ENCODE measurements around the gene IMMT. TPM values are rescaled to one million over a fixed set of nuclear protein-coding genes. Genes with fewer than 3 reads are reported as not detected.

IMMT gene
- total and polyA plus RNA-seq, 5 donors from 2014 or later: 58.4 to 71.3 (median 62.3) TPM

GRCh38 chr2:86195808-86196387 lies 636 bp upstream of the IMMT start:
- Histone ChIP-seq H3K4me1 (ENCODE audit: control insufficient read depth, insufficient read depth, low read length, poor library complexity, severe bottlenecking) (peaks cover 49% of the 10 kb centered on the region), H3K9me3 (ENCODE audit: control insufficient read depth in 2 of 2, low read length in 2 of 2) (no peaks in the 10 kb centered on the region), H3K27me3 (ENCODE audit: control insufficient read depth, insufficient read depth, low read length) (no peaks in the 10 kb centered on the region), H3K4me3 (ENCODE audit: low read depth, low read length) (peak overlapping the region; percentile 98), H3K27ac (ENCODE audit: insufficient read depth, low read length, poor library complexity, severe bottlenecking) (peak overlapping the region; percentile 97), H3K36me3 (ENCODE audit: control insufficient read depth, insufficient read depth, low read length) (no peaks in the 10 kb centered on the region)
- Mint-ChIP-seq H3K36me3 (peaks cover 1% of the 10 kb centered on the region), H3K27me3 (peaks cover 5% of the 10 kb centered on the region), H3K4me1 (peaks cover 28 to 71% (median 46%) of the 10 kb centered on the region in 4 donors), H3K4me3 (peak overlapping the region; percentile 89 to 97 (median 92)), H3K27ac (peak overlapping the region; percentile 90 to 97 (median 93)), H3K9me3 (no peaks in the 10 kb centered on the region)
- ATAC-seq (ENCODE audit: low read depth in 2 of 2): no peak
- no peak for DNase-seq

- DNase-seq (no peak), ATAC-seq (ENCODE audit: low read depth in 2 of 2) (no peak)
- Histone ChIP-seq H3K36me3 (ENCODE audit: control insufficient read depth, insufficient read depth, low read length) (peaks cover 3% of the 10 kb centered on the region), H3K9me3 (ENCODE audit: control insufficient read depth in 2 of 2, low read length in 2 of 2) (no peaks in the 10 kb centered on the region), H3K27ac (ENCODE audit: insufficient read depth, low read length, poor library complexity, severe bottlenecking) (peak overlapping the region; percentile 97), H3K27me3 (ENCODE audit: control insufficient read depth, insufficient read depth, low read length) (no peaks in the 10 kb centered on the region), H3K4me3 (ENCODE audit: low read depth, low read length) (peak overlapping the region; percentile 81), H3K4me1 (ENCODE audit: control insufficient read depth, insufficient read depth, low read length, poor library complexity, severe bottlenecking) (peaks cover 48% of the 10 kb centered on the region)
- H3K27me3 Mint-ChIP-seq: peaks cover 5% of the 10 kb centered on the region
- no peaks in the 10 kb centered on the region for H3K9me3 Mint-ChIP-seq
- peak overlapping the region; percentile 90 to 97 (median 93) for H3K27ac Mint-ChIP-seq
- H3K4me1 Mint-ChIP-seq: peaks cover 34 to 72% (median 48%) of the 10 kb centered on the region in 4 donors
- peak overlapping the region; percentile 89 to 97 (median 92) for H3K4me3 Mint-ChIP-seq
- H3K36me3 Mint-ChIP-seq: peaks cover 13% of the 10 kb centered on the region
Observed at GRCh38 chr2:86194751-86195054, 559 bp downstream of the IMMT start.

GRCh38 chr2:86193901-86194567 lies 1.2 kb downstream of the IMMT start:
- H3K27me3 ChIP-seq (ENCODE audit: control insufficient read depth, insufficient read depth, low read length): no peaks in the 10 kb centered on the region
- peak overlapping the region; percentile 89 to 97 (median 92) for H3K4me3 Mint-ChIP-seq
- H3K27ac Mint-ChIP-seq: peak overlapping the region; percentile 34 to 90 (median 69)
- no peaks in the 10 kb centered on the region for H3K9me3 Mint-ChIP-seq
- no peaks in the 10 kb centered on the region for H3K9me3 ChIP-seq (ENCODE audit: control insufficient read depth in 2 of 2, low read length in 2 of 2)
- H3K4me3 ChIP-seq (ENCODE audit: low read depth, low read length): peak overlapping the region; percentile 81
- H3K27ac ChIP-seq (ENCODE audit: insufficient read depth, low read length, poor library complexity, severe bottlenecking): peak overlapping the region; percentile 97
- ATAC-seq (ENCODE audit: low read depth in 2 of 2): no peak
- DNase-seq: no peak
- peaks cover 5% of the 10 kb centered on the region for H3K27me3 Mint-ChIP-seq
- H3K4me1 ChIP-seq (ENCODE audit: control insufficient read depth, insufficient read depth, low read length, poor library complexity, severe bottlenecking): peaks cover 46% of the 10 kb centered on the region
- H3K36me3 Mint-ChIP-seq: peaks cover 17% of the 10 kb centered on the region
- peaks cover 3% of the 10 kb centered on the region for H3K36me3 ChIP-seq (ENCODE audit: control insufficient read depth, insufficient read depth, low read length)
- peaks cover 32 to 72% (median 47%) of the 10 kb centered on the region in 4 donors for H3K4me1 Mint-ChIP-seq

GRCh38 chr2:86189782-86190416 lies 5.4 kb downstream of the IMMT start:
- DNase-seq (no peak), ATAC-seq (ENCODE audit: low read depth in 2 of 2) (no peak)
- Histone ChIP-seq H3K36me3 (ENCODE audit: control insufficient read depth, insufficient read depth, low read length) (peaks cover 6% of the 10 kb centered on the region), H3K4me3 (ENCODE audit: low read depth, low read length) (no peak overlapping the region), H3K27ac (ENCODE audit: insufficient read depth, low read length, poor library complexity, severe bottlenecking) (no peak overlapping the region), H3K4me1 (ENCODE audit: control insufficient read depth, insufficient read depth, low read length, poor library complexity, severe bottlenecking) (peaks cover 65% of the 10 kb centered on the region), H3K9me3 (ENCODE audit: control insufficient read depth in 2 of 2, low read length in 2 of 2) (no peaks in the 10 kb centered on the region), H3K27me3 (ENCODE audit: control insufficient read depth, insufficient read depth, low read length) (no peaks in the 10 kb centered on the region)
- Mint-ChIP-seq H3K27me3 (no peaks in the 10 kb centered on the region), H3K4me1 (peaks cover 51 to 90% (median 60%) of the 10 kb centered on the region in 4 donors), H3K9me3 (no peaks in the 10 kb centered on the region), H3K27ac (peak overlapping the region in 2 of 3 donors; percentile 3 to 42), H3K36me3 (peaks cover 17% of the 10 kb centered on the region), H3K4me3 (peak overlapping the region in 3 of 4 donors; percentile 23 to 74 (median 36))

- Histone ChIP-seq H3K36me3 (ENCODE audit: control insufficient read depth, insufficient read depth, low read length) (peaks cover 6% of the 10 kb centered on the region), H3K4me3 (ENCODE audit: low read depth, low read length) (peak overlapping the region; percentile 76), H3K27me3 (ENCODE audit: control insufficient read depth, insufficient read depth, low read length) (no peaks in the 10 kb centered on the region), H3K4me1 (ENCODE audit: control insufficient read depth, insufficient read depth, low read length, poor library complexity, severe bottlenecking) (peaks cover 52% of the 10 kb centered on the region), H3K27ac (ENCODE audit: insufficient read depth, low read length, poor library complexity, severe bottlenecking) (peak overlapping the region; percentile 74), H3K9me3 (ENCODE audit: control insufficient read depth in 2 of 2, low read length in 2 of 2) (no peaks in the 10 kb centered on the region)
- Mint-ChIP-seq H3K27me3 (no peaks in the 10 kb centered on the region), H3K9me3 (no peaks in the 10 kb centered on the region), H3K4me1 (peaks cover 44 to 84% (median 59%) of the 10 kb centered on the region in 4 donors), H3K36me3 (peaks cover 17% of the 10 kb centered on the region), H3K27ac (peak overlapping the region; percentile 77 to 94 (median 90)), H3K4me3 (peak overlapping the region; percentile 7 to 80 (median 66))
- DNase-seq (no peak), ATAC-seq (ENCODE audit: low read depth in 2 of 2) (no peak)
Observed at GRCh38 chr2:86186431-86186830, 8.8 kb downstream of the IMMT start.

- ATAC-seq (ENCODE audit: low read depth in 2 of 2): peak; percentile 48 to 60
- H3K4me1 Mint-ChIP-seq: peaks cover 44 to 76% (median 55%) of the 10 kb centered on the region in 4 donors
- H3K27me3 ChIP-seq (ENCODE audit: control insufficient read depth, insufficient read depth, low read length): no peaks in the 10 kb centered on the region
- H3K4me1 ChIP-seq (ENCODE audit: control insufficient read depth, insufficient read depth, low read length, poor library complexity, severe bottlenecking): peaks cover 44% of the 10 kb centered on the region
- no peaks in the 10 kb centered on the region for H3K27me3 Mint-ChIP-seq
- H3K27ac Mint-ChIP-seq: peak overlapping the region; percentile 77 to 94 (median 90)
- H3K9me3 Mint-ChIP-seq: no peaks in the 10 kb centered on the region
- H3K4me3 Mint-ChIP-seq: peak overlapping the region; percentile 64 to 80 (median 70)
- peaks cover 14% of the 10 kb centered on the region for H3K36me3 Mint-ChIP-seq
- H3K27ac ChIP-seq (ENCODE audit: insufficient read depth, low read length, poor library complexity, severe bottlenecking): peak overlapping the region; percentile 74
- peak in 2 of 3 donors; percentile 14 to 72 for DNase-seq
- peaks cover 12% of the 10 kb centered on the region for H3K36me3 ChIP-seq (ENCODE audit: control insufficient read depth, insufficient read depth, low read length)
- H3K4me3 ChIP-seq (ENCODE audit: low read depth, low read length): peak overlapping the region; percentile 76
- H3K9me3 ChIP-seq (ENCODE audit: control insufficient read depth in 2 of 2, low read length in 2 of 2): no peaks in the 10 kb centered on the region
Observed at GRCh38 chr2:86185517-86186212, 9.6 kb downstream of the IMMT start.

GRCh38 chr2:86176597-86176996 lies 18.7 kb downstream of the IMMT start:
- Histone ChIP-seq H3K4me3 (ENCODE audit: low read depth, low read length) (no peak overlapping the region), H3K27me3 (ENCODE audit: control insufficient read depth, insufficient read depth, low read length) (no peaks in the 10 kb centered on the region), H3K9me3 (ENCODE audit: control insufficient read depth in 2 of 2, low read length in 2 of 2) (no peaks in the 10 kb centered on the region), H3K36me3 (ENCODE audit: control insufficient read depth, insufficient read depth, low read length) (peaks cover 66% of the 10 kb centered on the region), H3K4me1 (ENCODE audit: control insufficient read depth, insufficient read depth, low read length, poor library complexity, severe bottlenecking) (no peaks in the 10 kb centered on the region), H3K27ac (ENCODE audit: insufficient read depth, low read length, poor library complexity, severe bottlenecking) (no peak overlapping the region)
- Mint-ChIP-seq H3K9me3 (no peaks in the 10 kb centered on the region), H3K27ac (peak overlapping the region in 1 of 3 donors; percentile 66), H3K4me3 (no peak overlapping the region), H3K27me3 (no peaks in the 10 kb centered on the region), H3K4me1 (peaks cover 22 to 35% (median 28%) of the 10 kb centered on the region in 4 donors), H3K36me3 (peaks cover 42% of the 10 kb centered on the region)
- DNase-seq (no peak), ATAC-seq (ENCODE audit: low read depth in 2 of 2) (no peak)

All from CD4-positive, CD25-positive, alpha-beta regulatory T cell (primary cell).